HG02885 (cell line): ENCODE data around the gene FAM13A.
"Not testable (repeated sequence)": the region's sequence is repeated elsewhere in the genome, so short reads cannot be mapped to it uniquely, and the experiment has no call there.

Experiments
- ATAC-seq: cut with Tn5 transposase; IDR thresholded peaks from one replicate; pipeline ENCODE4 v1.9.1; 2021; ENCODE audit warnings: mild to moderate bottlenecking; ENCODE audit not compliant: unreplicated experiment, poor library complexity

Gene FAM13A

GRCh38 chr4:88911246-88912212, 145.5 kb downstream of the FAM13A start:
- ATAC-seq, result no peak

DNA sequence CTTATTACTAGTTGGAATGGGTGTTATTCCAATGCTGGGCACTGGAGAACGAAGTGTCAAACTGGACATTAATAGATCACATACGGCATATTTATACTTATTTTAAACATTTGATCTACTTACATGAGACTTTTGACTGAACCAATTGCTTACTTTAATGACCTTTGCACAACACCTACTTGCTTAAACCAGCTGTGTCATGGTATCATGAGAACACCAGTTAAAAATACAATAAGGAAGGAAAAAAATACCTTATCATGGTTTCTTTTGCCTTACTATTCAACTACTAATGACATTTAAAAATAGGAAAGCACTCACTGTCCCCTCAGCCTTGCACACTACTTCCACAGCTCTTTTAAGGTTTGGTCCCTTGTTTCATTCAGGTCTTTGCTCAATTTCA, 146.9 kb downstream of the FAM13A start:
- no peak for ATAC-seq

DNA sequence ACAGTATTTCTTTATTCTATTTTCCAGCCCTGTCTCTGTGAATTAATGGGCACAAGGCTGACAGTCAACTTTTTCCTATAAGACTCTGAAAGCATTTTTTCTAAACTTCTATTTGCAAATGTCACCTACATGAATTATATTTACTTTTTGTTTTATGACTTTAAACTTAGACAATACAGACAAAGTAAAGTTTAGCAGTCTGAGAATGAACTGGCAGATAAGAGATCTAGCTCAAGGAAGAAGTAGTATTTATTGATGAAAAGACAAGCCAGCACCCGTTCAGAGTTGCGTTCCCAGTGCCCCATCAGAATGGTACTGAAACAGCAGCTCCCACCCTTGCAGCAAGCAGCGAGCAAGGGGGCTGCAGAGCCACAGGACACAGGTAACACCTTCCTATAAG, 148.5 kb downstream of the FAM13A start:
- no peak for ATAC-seq

- no peak for ATAC-seq
Measured at GRCh38 chr4:88908003-88908402, 149.0 kb downstream of the FAM13A start.

- ATAC-seq, result no peak
Measured at GRCh38 chr4:88907478-88907877, 149.5 kb downstream of the FAM13A start.

GRCh38 chr4:88904240-88904639, 152.7 kb downstream of the FAM13A start:
- ATAC-seq, result not testable (repeated sequence)

DNA sequence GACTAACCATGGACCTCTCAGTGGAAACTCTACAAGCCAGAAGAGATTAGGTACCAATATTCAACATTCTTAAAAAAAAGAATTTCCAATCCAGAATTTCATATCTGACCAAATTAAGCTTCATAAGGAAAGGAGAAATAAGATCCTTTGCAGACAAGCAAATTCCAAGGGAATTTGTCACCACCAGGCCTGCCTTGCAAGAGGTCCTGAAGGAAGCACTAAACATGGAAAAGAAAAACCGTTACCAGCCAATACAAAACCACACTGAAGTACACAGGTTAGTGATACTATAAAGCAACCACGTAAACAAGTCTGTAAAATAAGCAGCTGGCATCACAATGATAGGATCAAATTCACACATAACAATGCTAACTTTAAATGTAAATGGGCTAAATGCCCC, 156.6 kb downstream of the FAM13A start:
- no peak for ATAC-seq

DNA sequence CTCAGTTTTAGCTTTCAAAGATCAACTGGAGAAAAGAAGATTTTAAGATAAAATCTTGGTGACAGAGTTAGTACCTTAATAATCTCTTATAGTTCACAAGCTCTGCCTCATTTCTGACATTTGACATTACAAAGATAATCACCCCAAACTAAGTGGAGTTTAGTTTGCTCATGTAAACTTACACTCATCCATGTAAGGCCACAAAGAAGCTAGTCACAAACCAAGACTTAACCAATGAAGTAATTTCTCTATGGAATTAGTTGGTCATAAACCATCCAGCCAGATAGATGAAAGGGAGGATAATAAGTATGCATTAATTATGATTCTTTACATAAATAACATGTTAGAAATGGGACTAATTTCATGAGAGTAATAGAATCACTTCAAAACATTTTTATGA, 159.2 kb downstream of the FAM13A start:
- no peak for ATAC-seq

GRCh38 chr4:88897180-88897579, 159.8 kb downstream of the FAM13A start:
- no peak for ATAC-seq

- ATAC-seq, result no peak
Measured at GRCh38 chr4:88893961-88894360, 163.0 kb downstream of the FAM13A start.

- no peak for ATAC-seq
Measured at GRCh38 chr4:88892646-88893045, 164.3 kb downstream of the FAM13A start.

GRCh38 chr4:88891636-88892035, 165.3 kb downstream of the FAM13A start:
- ATAC-seq, result no peak

DNA sequence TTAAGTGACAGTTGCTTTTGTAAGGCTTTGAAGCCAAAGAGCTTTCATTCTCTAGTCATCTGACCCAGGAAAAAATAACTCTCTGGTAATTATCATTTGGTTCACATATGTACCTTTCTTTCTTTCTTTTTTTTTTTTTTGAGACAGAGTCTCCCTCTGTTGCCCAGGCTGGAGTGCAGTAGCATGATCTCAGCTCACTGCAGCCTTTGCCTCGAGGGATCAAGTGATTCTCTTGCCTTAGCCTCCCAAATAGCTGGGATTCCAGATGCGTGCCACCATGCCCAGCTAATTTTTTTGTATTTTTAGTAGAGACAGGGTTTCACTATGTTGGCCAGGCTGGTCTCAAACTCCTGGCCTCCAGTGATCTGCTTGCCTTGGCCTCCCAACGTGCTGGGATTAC, 169.6 kb downstream of the FAM13A start:
- not testable (repeated sequence) for ATAC-seq

DNA sequence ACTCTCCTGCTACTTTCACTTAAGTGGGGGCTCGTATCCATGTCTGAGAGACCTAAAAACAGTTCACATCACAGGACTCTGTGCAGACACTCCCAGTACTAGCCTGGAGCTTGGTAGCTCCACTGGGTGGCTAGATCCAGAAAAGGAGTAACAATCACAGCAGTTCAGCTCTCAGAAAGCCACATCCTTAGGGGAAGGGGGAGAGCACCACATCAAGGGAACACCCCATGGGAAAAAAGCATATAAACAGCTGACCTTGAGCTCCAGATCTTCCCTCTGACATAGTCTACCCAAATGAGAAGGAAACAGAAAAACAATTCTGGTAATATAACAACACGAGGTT, 175.8 kb downstream of the FAM13A start:
- ATAC-seq, result no peak

GRCh38 chr4:88880501-88881226, 176.3 kb downstream of the FAM13A start:
- ATAC-seq, result no peak

DNA sequence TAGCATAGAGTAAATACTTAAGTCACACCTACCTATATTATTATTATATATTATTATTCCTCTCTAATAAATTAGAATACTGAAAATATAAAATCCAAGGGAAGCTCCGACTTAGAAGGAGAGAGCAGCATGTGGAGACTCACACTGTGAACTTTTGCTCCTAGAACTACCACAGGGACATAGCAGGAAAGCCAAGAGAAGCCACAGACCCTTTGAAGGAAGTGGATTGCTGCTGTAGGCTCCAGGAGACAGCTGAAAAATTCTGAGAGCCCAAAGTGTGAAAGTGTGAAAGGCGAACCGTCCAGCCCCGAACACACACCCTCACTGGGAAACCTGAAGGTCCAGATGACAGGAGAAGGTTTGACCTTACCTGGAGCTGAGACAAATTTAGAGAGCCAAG, 177.0 kb downstream of the FAM13A start:
- no peak for ATAC-seq

DNA sequence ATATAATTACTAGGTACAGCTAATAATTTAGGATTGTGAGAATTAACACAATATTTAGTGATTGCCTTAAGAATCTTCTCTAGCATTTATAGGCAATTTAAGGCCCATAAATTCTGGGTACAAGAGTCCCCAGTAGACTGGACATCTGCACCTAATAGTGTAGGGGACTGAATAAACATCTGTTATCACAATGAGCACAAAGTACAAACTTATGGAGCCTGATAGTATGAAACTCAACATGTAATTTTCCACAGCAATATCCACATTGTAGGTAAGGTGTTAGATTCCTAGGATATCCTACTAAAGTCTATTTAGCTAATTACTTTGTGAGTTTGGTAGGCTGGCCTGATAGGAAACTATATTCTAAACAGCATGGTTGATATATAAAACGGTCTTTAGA, 178.3 kb downstream of the FAM13A start:
- no peak for ATAC-seq

DNA sequence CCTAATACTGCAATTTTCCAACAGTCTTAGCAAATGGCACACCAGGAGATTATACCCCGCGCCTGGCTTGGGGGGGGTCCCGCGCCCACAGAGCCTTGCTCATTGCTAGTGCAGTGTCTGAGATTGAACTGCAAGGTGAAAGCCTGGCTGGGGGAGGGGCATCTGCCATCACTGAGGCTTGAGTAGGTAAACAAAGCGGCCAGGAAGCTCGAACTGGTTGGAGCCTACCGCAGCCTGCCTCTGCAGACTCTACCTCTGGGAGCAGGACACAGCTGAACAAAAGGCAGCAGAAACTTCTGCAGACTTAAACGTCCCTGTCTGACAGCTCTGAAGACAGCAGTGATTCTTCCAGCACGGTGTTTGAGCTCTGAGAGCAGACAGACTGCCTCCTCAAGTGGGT, 186.6 kb downstream of the FAM13A start:
- ATAC-seq, result no peak

DNA sequence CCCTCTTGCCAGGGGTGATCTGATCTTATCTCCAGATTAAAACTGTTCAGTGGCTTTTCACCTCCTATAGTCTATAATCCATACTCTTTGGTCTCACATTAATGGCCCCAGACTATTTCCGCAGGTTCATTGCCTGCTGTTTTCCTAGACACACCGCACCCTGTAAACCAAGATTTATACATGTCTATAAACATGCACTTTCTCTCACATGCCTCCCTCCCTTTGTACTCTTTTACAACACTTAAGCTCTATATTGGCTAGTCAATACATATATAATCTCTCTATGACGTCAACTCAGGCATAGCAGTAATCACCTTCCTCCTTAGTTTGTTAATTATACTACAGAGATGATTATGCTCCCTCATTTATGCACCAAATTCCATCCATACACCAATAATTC, 188.5 kb downstream of the FAM13A start:
- no peak for ATAC-seq

GRCh38 chr4:88866862-88867550, 190.0 kb downstream of the FAM13A start:
- ATAC-seq, result no peak

DNA sequence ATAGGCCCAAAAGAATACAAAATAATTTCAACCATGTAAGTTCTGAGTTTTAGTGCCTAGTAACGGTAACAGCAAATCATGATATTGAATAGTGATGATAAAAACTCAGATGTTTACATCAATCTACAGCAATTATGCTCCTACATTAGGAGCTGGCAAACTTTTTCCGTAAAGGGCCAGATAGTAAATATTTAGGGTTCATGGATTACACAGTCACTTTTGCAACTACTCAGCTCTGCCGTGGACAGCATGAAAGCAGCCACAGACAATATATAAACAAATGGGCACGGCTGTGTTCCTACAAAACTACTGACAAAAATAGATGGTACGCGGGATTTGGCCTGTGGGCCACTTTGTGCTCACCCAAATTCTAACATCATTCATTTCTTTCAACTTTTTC, 191.5 kb downstream of the FAM13A start:
- ATAC-seq, result no peak
